Body of pancreas (tissue), 4 donors: Measurements from ENCODE around the gene GPR183.

Source experiments
- POLR2A ChIP-seq, 3 donors: fragments of 450-650 bp; IDR thresholded peaks; one replicate each; pipeline ENCODE4 v1.6.1; 2016; ENCODE audit warnings: antibody characterized with exemption in 3 of 3, mild to moderate bottlenecking in 2 of 3
- TF ChIP-seq, protein P1 (sequence below), 7 experiments: fragments of 450-650 bp in 4 of 7; fragments of 200-600 bp in 3 of 7; sonication (generic) in 3 of 7; IDR thresholded peaks; one replicate each; pipeline ENCODE4 v1.5.1; 2016 to 2019; ENCODE audit warnings: antibody characterized with exemption in 7 of 7

DNA sequence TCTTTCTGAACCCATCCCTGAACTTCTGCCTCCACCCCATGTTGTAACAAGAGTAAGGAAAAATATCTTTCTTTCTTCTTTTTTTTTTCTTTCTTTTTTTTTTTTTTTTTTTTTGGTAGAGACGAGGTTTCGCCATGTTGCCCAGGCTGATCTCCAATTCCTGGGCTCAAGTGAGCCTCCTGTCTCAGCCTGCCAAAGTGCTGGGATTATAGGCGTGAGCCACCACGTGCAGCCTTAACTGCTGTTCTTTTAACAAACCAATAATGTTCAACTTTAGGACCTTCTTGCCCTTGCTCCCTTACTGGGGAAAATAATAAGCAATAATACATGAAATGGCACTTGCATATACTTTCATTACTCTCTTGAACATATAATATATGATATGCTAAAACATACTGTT is 19.6 kb downstream of the GPR183 start:
- no peak for TF ChIP-seq POLR2A (IDR thresholded peaks at IDR 0.05)
- TF ChIP-seq, protein P1, sequence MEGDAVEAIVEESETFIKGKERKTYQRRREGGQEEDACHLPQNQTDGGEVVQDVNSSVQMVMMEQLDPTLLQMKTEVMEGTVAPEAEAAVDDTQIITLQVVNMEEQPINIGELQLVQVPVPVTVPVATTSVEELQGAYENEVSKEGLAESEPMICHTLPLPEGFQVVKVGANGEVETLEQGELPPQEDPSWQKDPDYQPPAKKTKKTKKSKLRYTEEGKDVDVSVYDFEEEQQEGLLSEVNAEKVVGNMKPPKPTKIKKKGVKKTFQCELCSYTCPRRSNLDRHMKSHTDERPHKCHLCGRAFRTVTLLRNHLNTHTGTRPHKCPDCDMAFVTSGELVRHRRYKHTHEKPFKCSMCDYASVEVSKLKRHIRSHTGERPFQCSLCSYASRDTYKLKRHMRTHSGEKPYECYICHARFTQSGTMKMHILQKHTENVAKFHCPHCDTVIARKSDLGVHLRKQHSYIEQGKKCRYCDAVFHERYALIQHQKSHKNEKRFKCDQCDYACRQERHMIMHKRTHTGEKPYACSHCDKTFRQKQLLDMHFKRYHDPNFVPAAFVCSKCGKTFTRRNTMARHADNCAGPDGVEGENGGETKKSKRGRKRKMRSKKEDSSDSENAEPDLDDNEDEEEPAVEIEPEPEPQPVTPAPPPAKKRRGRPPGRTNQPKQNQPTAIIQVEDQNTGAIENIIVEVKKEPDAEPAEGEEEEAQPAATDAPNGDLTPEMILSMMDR (IDR thresholded peaks at IDR 0.05), result no peak
